ENCODE results near the gene SAP30BP.
"Not testable (repeated sequence)": the region's sequence is repeated elsewhere in the genome, so short reads cannot be mapped to it uniquely, and the experiment has no call there.

Gene SAP30BP

DNA sequence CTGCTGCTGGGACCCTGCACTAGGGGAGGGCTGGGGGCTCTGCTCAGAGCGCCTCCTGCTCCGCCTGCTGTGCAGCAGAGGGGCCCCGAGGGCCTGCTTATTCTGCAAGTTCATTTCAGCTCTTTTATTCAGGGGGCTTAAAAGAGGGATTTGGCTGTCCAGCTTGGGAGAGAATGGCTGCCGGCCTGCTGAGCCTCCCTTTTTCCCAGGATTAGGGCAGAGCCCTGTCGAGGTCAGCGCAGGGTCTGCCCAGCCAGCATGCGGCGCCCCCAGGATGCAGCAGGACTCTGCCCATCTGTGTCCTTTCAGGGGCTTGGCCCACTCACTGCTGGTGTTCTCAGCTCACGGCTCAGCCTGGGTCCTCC is 32.8 kb upstream of the SAP30BP start:
- DNase-seq, result no peak

GRCh38 chr17:75634754-75635609 is 32.2 kb upstream of the SAP30BP start:
- DNase-seq, result no peak

DNA sequence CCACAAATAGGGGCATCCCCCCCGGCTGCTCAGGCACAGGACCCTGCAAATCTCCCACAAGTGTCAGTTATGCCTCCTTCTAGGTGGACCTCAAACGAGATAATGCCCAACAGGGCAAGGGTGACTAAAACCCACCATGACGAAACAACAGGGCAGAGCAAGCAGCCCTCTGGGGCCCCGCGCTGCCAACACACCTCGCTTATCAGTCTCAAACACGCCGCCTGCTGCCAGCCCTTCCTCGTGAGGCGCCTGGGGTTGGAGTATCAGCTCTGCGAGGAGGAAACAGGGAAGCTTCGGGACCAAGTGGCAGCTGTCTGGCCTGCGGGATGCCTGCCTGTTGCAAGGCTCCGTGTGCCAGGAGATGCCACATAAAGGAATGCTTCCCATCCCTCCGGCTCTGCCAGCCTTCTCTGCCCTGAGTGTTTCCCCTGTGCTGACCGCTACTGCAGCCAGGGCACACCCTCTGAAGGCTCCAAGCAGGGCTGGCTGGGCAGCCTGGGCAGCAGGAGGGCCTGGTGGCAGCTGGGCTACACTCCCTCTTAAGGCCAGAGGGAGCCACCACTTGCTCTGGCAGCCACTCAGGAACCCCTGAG is 31.4 kb upstream of the SAP30BP start:
- DNase-seq, result no peak

GRCh38 chr17:75636381-75637142 is 30.6 kb upstream of the SAP30BP start:
- DNase-seq, result no peak

GRCh38 chr17:75637143-75637538 is 30.0 kb upstream of the SAP30BP start:
- no peak for DNase-seq

DNA sequence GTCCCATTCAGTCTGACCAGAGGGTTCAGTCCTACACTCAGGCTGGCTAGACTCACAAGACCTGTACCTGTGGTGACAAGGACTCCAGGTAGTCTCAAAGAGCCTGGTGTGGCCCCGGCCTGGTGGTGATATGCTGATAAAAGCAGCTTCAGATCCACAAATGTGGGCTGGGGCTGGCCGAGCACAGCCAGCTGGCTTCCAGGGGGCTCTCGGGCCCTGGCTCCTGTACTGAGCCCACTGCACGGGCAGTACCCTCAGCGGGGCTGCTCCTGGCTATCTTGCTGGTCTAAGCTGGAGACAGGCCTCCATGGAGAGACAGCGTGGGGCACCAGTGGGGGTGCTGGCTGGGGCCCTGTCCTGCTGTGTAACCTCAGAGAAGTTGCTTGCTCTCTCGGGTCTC is 29.6 kb upstream of the SAP30BP start:
- no peak for DNase-seq

DNA sequence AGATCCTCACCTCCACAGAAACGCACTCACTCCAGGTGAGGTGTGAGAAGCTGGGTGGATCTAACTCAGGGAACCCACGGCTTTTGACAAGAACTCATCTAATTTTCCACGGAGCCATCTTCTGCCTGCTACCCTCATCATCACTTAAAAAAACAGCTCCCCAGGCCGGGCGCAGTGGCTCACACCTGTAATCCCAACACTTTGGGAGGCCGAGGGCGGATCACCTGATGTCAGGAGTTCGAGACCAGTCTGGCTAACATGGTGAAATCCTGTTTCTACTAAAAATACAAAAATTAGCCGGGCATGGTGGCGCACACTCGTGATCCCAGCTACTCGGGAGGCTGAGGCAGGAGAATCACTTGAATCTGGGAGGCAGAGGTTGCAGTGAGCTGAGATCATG is 29.1 kb upstream of the SAP30BP start:
- not testable (repeated sequence) for DNase-seq

DNA sequence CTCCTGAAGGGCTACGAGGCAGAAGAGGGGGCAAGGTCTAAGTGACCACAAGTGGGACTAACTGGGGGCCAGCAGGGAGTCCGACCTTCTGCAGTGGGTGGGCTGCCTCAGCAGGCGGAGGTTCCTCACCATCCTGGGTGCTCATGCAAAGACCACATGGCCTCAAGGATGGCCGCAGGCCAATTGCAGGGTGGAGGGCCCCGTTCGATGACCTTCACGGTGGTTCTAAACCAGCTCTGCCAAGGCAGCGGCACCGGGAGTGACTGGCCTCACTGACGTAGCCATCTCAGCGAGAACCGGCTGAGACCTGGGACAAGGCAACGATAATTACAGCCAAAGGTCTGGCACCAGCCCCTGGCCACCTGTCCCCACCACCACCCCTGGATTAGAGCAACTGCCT is 28.2 kb upstream of the SAP30BP start:
- no peak for DNase-seq

DNA sequence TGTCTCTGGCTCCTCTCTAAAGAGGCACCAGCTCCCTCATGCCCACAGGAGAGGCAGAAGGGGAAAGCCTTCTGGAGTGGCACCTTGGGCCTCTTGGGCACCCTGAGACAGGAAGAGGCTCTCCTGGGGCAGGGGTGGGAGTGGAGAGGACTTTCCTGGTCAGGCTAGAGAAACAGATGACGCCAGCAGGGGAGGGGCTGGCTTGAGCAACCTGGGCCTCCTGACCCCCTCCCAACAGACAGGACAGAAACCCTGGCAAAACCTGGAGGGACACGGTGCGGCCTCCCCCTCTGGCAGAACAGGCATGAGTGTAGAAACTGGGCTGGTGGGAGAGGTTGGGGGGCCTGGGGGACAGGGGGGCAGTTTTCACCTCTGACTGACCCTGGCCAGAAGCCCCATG is 27.8 kb upstream of the SAP30BP start:
- DNase-seq, result no peak

GRCh38 chr17:75639771-75640555 is 27.2 kb upstream of the SAP30BP start:
- no peak for DNase-seq

- no peak for DNase-seq
Measured at GRCh38 chr17:75640556-75641119, 26.5 kb upstream of the SAP30BP start.

GRCh38 chr17:75641343-75641742 is 25.8 kb upstream of the SAP30BP start:
- no peak for DNase-seq

GRCh38 chr17:75642182-75642783 is 24.9 kb upstream of the SAP30BP start:
- DNase-seq, result no peak

GRCh38 chr17:75642784-75643642 is 24.1 kb upstream of the SAP30BP start:
- no peak for DNase-seq

DNA sequence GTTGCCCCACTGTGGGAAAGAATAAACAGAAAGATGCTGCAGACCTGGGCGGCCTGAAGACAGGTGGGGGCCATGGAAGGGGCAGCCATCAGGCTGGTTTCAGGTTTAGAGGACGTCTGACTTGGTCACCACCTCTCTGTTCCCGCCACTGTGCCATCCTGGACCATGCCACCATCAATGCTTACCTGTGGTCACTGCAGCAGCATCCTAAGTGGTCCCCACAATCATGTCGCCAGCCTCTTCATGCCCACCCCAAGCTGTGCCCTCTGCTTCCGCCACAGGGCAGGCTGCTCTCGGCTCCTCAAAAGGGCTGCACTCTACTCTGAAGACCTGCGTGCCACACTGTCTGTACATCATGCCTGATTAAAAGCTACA is 23.5 kb upstream of the SAP30BP start:
- DNase-seq, result no peak

DNA sequence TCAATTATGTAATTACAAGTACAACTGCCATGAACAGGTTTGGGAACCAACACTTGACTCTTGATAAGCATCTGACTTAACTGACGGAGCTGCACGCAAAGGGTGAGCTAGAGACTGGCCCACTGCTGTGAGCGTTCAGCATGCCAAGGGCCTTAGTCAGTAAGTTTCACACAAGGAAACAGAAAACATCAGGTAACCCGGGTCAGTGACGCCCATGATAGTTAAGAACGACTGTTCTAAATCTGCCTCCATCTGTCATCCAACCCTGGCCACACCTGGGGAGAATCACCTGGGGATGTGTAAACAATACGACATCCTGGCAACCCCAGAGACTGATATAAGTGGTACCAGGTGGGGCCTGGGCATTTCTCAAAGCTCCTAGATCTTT is 21.6 kb upstream of the SAP30BP start:
- no peak for DNase-seq

GRCh38 chr17:75645889-75646637 is 21.1 kb upstream of the SAP30BP start:
- DNase-seq, result no peak

DNA sequence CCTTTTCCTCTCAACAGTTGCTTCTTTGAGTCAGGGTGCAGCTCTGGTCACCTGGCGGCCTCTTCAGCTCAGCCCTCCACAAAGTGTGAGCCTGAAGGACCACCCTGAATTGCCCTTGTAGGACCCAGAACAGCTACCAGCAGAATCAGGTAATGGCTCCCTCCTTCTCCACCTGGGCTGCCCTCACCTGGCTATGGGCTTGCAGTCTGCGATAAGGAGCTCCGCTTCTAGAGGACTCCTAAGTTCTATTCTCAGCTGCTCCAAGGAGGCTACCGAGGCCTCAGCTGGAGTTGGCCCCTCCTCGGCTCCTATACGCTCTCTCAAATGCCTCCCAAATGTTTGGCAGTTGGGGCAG is 20.5 kb upstream of the SAP30BP start:
- no peak for DNase-seq

GRCh38 chr17:75647061-75647460 is 20.1 kb upstream of the SAP30BP start:
- DNase-seq, result no peak

GRCh38 chr17:75647921-75648320 is 19.2 kb upstream of the SAP30BP start:
- DNase-seq, result no peak

- no peak for DNase-seq
Measured at GRCh38 chr17:75649687-75650086, 17.5 kb upstream of the SAP30BP start.
